ENCODE results near the gene SIAH3.

DNA sequence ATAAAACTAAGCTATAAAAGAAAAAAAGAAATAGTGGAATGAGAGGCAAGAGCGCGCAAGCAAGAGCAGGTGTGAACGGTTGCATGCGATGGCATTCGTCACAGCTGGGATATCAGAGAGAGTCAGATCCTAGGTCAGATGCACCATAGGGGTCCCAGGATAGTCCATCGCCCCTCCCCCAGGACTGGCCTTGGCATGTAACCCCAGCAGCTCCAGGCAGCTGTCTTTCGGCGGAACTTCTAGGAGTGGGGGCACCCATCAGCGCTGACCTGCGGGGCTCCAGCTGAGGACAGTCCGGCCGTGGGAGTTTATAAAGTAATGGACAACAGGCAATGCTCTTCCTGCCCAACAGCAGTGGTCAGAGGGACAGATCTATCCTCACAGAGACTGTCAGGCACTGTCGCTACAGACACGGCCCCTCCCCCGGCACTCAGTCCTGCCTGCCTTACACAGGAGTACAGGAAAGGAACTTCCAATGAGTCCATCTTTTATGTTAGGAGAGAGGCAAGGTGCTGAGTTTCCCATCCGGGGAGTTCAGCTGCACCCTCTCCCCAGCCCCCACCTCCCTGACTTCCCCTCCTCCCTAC is 1.4 kb downstream of the SIAH3 start:
- TF ChIP-seq FOXM1 (IDR thresholded peaks at IDR 0.05; ENCODE audit: borderline replicate concordance, low read depth) (no peak), ZBTB7A (IDR thresholded peaks at IDR 0.05; ENCODE audit: low read depth) (no peak), EP300 (IDR thresholded peaks at IDR 0.05; ENCODE audit: borderline replicate concordance) (no peak), TAF1 (IDR thresholded peaks at IDR 0.05; ENCODE audit: low read depth) (no peak), CEBPB (IDR thresholded peaks at IDR 0.05) (no peak), MAX (IDR thresholded peaks at IDR 0.05) (no peak), NFIC (IDR thresholded peaks at IDR 0.05) (no peak), YY1 (IDR thresholded peaks at IDR 0.05; ENCODE audit: low read depth) (no peak), RAD21 (IDR thresholded peaks at IDR 0.05; ENCODE audit: low read depth) (no peak)
